ENCODE results near the gene ZNF846. TPM values are rescaled to one million over a fixed set of nuclear protein-coding genes. Genes with fewer than 3 reads are reported as not detected.
"Not testable (repeated sequence)": the region's sequence is repeated elsewhere in the genome, so short reads cannot be mapped to it uniquely, and the experiment has no call there.

Gene ZNF846
- total RNA-seq = 8.9 TPM

DNA sequence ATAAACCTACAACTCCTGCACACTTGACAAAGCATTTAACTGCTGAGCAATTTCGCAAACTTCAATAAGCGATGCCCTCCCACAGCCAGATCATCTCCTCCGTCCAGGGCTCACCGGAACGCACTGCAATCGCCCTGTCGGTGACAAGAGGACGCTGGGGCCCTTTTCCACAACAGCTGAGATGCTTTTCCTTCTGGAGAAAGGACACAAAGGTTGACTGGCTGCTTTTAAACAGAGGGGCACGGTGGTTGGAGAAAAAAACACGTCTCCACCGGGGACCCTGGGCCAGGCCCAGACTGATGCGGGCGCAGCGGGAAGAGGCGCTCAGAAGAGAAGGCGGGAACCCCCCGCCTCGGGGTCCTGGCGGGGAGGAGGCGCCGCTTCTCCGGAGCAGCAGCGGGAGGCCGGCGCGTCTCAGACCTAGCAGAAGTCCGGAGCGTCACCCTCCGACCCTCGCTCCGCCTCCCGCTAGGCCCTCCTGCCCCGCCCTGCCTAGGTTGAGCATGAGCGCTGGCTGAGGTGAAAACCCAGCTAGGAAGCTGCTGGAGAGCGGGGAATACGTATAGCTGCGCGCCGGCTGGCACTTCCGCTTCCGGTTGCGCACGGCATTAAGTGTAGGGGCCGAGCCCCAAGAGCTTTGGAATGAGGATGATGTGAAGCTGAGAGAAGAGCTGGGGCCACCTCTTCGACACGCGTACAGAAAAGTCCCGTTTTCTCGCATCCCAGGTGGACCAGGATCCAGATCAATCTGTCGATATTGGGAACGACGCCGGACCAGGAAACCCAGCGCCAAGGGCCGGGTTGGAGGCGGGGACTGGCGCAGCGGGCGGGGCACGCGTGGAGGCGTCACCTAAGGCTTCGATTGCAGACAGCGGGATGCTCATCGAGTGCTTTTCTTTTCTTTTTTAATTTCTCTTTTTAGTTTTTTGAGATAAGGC lies at the start of gene ZNF846:
Gene ZNF846 (minus strand): TSS at position 564 of the 938 bp plus-strand sequence. CDS start 3,788 bp downstream, outside the sequence.
- DNase-seq (ENCODE audit: low read depth in 2 of 3, low spot score in 2 of 3) = peak; percentile 82 to 98 (median 96)

DNA sequence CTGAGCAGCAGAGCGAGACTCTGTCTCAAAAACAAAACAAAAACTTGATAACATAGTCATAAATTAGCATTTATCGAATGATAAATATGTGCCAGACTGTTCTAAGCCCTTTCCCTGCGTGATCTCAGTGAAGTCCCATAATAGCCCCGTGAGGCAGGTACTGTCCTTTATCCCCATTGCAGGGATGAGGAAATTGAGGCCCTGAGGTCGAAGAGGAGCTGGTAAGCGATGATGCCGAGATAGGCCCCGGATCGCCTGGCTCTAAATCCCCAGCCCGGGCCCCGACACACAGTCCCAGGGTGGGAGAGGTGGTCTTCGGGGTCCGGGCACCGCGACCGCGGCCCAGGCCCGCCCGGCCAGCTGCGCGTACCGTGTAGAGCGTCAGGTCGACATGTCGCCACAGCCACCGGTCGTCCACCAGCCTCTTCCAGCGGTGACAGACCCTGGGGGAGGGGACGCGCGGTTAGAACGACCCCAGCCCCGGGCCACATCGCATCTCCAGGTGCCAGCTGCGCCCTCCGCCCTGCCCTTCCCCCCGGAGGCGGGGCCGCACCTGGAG lies 49.7 kb upstream of the ZNF846 start:
- no peak for DNase-seq (ENCODE audit: low read depth in 2 of 3, low spot score in 2 of 3)

DNA sequence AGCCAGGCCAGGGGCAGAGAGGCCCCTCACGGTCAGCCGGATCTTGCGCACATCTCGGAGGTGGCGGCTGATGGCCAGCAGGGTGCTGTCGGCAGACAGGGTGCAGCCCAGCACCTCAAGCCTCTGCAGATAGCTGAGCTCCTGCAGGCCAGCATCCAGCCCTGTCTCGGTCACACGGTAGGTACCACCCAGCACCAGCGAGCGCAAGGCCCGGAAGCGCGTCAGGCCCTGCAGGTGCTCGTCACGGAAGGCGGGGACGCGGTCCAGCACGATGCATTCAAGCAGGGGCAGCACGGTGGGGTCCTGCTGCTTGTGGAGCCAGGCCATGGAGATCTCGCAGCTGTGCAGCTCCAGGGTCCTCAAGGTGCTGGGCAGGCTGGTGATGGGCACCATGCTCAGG lies 42.6 kb upstream of the ZNF846 start:
- DNase-seq (ENCODE audit: low read depth in 2 of 3, low spot score in 2 of 3) = no peak

DNA sequence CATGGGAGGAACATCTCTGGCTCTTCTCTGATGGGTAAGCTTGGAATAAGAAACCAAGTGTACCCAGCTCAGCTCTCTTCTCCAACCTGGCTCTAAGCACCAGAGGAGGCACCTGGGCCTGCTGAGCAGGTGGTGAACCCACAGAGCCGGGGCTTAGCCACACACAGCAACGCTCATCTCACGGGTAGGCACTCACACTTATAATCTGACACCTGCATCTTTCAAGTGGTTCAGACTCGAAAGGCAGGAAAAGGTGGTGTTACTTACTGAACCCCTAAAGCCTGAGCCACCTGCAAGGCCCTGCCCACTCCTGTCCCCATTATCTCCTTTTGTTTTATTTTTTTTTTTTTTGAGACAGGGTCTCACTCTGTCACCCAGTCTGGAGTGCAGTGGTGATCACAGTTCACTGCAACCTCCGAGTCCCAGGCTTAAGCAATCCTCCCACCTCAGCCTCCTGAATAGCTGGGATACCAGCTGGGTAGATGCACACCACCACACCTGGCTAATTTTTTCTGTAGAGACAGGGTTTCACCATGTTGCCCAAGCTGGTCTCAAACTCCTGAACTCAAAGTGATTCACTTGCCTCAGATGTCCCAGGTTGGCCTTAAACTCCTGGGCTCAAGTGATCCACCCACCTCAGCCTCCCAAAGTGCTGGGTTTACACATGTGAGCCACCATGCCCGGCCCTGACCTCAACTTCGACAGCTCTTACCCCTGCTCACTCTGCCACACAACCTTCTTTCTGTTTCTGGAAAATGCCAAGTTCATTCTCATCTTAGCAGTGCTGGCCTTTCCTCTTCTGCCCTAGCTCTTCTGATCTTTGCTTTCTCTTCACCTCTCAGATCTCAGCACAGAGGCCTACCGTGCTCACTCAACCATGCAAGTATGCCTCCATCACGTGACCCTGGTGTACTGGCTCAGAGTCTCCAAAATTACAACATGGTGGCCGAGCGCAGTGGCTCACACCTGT lies 40.6 kb upstream of the ZNF846 start:
- DNase-seq (ENCODE audit: low read depth in 2 of 3, low spot score in 2 of 3) = no peak

DNA sequence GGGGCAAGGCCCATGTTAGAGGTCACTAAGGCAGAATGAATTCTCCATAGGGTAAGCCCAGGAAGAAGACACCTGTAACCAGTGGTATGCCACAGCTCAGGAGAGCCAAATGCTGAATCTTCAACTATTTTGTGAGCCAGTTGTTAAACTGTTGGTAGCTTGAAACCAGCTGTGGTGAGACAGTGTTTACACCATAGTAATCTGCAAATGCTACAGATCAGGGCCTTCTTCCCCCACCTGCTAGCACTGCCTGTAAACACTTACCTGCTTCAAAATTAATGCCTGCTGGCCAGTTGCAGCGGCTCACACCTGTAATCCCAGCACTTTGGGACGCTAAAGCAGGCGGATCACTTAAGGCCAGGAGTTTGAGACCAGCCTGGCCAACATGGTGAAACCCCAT lies 38.3 kb upstream of the ZNF846 start:
- no peak for DNase-seq (ENCODE audit: low read depth in 2 of 3, low spot score in 2 of 3)

DNA sequence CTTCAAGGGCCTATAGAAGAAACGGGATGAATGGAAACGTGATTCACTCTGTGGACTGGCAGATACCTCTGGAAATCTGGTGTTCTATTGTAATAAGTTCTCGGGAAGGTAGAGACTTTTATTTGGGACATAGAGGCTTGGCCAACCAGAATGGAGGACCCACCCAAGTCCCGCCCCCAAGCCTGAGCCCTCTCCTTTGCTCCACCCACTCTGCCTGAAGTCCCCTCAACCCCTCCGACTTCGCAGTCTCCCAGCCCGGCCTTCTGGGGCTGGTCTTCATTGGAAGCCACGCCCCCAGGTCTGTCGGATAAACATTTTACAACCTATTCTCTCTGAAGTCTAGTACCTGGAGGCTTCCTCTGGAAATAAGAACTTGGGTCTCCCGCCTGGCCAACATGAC lies 33.4 kb upstream of the ZNF846 start:
- no peak for DNase-seq (ENCODE audit: low read depth in 2 of 3, low spot score in 2 of 3)

DNA sequence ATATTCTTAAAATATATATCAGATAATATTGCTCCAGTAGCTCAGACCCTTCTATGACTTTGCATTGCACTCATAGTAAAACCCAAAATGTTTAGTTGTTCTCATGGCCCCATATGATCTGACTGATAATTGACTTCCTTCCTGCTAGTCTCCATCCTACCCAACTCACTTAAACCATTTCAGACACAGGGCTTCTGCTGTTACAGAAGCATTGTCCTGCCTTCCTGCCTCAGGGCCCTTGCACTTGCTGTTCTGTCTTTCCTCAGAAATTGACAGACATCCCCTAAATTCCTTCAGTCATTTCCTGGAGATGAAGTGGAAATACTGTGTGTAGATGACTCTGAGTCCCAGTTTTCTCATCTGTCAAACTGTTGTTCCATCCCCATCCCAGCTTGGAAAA lies 30.6 kb upstream of the ZNF846 start:
- no peak for DNase-seq (ENCODE audit: low read depth in 2 of 3, low spot score in 2 of 3)

DNA sequence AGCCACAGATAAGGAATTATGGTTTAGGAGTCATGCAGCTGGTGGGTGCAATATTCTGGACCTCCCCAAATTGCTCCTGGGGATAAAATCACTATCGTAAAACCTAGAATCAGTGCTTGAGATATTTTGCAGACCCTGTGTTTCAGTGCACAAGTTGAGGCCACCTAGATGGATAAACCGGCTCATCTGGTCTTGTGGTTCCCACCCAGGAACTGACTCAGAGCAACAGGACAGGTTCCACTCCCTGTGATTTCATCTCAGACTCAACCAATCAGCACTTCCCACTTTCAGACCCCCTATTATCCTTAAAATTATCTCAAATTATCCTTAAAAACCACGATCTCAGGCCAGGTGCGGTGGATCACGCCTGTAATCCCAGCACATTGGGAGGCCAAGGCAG lies 29.3 kb upstream of the ZNF846 start:
- no peak for DNase-seq (ENCODE audit: low read depth in 2 of 3, low spot score in 2 of 3)

DNA sequence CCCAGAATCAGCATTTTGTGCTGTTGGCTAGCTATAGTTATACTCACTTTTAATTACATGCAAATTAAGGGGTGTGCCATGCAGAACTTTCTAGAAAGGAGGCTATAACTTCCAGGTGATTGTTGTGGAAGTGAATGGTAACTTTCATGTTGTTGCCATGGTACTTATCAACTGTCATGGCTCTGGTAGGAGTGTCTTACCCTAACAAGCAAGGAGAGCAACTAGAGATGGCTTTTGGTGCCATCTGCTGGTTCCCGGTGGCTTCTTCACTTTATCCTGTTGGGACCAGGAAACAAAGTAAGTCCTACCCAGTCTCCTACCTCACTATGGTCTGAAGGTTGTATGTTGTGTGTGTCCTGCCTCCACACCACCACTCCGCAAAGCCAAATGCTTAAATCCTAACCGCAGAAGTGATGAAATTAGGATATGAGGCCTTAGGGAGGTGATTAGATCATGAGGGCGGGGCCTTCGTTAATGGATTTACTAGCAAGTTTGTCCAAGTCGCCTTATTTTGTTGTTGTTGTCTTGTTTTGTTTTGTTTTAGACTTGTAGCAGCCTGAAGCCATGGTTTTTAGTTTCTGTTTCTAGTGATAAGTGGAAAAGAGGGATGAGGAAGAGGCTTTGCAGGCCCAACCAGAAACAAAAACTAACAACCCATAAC lies 27.7 kb upstream of the ZNF846 start:
- DNase-seq (ENCODE audit: low read depth in 2 of 3, low spot score in 2 of 3) = peak; percentile 73 to 96 (median 90)

DNA sequence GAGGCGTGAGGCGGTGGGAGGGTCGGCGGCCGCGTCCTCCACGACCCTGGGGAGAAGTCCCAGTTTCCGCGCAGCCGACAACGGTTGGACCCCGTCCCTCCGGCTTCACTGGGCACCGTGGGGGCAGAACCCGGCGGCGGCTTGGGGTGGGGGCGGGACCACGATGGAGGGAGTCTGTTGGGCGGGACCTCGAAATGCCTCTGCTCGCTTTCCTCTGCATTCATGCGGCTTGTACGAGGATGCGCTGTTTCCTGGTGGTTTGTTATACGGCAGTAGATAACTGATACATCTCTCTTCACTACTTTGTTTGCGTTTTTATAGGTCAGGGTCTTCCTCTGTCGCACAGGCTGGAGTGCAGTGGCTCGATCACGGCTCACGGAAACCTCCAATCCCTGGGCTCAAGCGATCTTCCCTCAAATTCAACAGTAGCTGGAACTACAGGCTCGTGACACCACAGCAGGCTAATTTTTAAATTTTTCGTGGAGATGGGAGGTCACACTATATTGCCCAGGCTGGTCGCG lies 24.6 kb upstream of the ZNF846 start:
- no peak for DNase-seq (ENCODE audit: low read depth in 2 of 3, low spot score in 2 of 3)

DNA sequence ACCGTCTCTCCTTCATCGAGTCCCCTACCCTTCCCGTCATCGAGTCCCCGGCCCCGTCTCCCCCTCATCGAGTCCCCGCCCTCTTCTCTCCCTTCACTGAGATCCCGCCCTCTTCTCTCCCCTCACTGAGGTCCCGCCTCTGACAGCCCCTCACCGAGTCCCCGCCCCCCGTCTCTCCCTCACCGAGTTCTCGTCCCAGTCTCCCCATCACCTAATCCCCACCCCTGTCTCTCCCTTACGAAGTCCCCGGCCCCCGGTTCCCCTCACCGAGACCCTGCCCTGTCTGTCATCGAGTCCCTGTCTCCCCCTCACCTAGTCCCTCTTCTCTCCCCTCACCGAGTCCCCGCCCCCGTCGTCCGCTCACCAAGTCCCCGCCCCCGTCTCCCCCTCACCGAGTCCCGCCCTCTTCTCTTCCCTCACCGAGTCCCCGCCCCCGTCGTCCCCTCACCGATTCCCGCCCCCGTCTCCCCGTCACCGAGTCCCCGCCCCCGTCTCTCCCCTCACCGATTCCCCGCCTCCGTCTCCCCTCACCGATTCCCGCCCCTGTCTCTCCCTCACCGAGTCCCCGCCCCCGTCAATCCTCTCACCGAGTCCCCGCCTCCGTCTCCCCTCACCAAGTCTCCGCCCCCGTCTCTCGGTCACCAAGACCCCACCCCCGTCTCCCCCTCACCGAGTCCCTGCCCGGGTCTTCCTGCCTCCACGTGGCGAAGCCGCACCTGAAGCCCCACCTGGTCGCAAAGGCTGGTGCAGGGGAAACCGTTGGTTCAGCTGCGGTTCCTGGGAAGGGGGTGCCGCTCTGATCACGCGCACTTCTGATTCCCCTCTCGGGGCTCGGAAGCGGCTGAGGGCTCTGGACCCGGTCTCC lies 23.9 kb upstream of the ZNF846 start:
- peak; percentile 90 to 98 (median 97) for DNase-seq (ENCODE audit: low read depth in 2 of 3, low spot score in 2 of 3)

DNA sequence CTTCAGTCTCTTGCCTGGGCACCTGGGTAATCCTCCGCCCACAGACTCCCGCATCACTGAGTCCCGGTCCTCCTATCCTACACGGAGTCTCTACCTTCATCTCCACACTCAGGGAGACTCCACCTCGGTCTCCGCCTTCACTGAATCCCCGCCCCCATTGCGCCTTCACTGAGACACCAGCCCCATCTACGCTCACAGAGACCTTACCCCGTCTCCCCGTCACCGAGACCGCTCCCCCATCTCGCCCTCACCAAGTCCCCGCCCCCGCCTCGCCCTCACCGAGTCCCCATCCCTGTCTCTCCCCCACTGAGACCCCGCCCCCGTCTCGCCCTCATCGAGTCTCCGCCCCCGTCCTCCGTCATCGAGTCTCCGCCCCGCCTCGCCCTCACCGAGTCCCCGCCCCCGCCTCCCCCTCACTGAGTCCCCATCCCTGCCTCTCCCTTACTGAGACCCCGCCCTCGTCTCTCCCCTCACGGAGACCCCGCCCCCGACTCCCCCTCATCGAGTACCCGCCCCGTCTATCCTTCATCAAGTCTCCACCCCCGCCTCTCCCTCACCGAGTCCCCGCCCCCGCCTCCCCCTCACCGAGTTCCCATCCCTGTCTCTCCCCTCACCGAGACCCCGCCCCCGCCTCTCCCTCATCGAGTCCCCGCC lies 23.1 kb upstream of the ZNF846 start:
- peak; percentile 85 to 98 (median 98) for DNase-seq (ENCODE audit: low read depth in 2 of 3, low spot score in 2 of 3)

DNA sequence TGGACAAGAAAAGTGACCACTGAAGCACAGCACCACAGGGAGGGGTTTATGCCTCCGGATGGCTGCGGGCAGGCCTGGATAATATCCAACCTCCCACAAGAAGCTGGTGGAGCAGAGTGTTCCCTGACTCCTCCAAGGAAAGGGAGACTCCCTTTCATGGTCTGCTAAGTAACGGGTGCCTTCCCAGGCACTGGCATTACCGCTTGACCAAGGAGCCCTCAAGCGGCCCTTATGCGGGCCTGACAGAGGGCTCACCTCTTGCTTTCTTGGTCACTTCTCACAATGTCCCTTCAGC lies 22.5 kb upstream of the ZNF846 start:
- not testable (repeated sequence) for DNase-seq (ENCODE audit: low read depth in 2 of 3, low spot score in 2 of 3)

DNA sequence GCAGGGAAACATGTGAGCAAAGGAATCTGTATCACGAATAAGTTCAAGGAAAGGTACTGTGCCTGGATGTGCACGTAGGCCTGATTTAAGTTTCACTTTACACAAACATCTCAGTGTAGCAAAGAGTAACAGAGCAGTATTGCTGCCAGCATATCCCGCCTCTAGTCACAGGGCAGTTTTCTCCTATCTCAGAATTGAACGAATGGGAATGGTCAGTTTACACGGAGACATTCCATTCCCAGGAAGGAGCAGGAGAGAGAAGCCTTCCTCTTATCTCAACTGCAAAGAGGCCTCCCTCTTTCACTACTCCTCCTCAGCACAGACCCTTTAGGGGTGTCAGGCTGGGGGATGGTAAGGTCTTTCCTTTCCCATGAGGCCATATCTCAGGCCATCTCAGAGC lies 21.0 kb upstream of the ZNF846 start:
- not testable (repeated sequence) for DNase-seq (ENCODE audit: low read depth in 2 of 3, low spot score in 2 of 3)

DNA sequence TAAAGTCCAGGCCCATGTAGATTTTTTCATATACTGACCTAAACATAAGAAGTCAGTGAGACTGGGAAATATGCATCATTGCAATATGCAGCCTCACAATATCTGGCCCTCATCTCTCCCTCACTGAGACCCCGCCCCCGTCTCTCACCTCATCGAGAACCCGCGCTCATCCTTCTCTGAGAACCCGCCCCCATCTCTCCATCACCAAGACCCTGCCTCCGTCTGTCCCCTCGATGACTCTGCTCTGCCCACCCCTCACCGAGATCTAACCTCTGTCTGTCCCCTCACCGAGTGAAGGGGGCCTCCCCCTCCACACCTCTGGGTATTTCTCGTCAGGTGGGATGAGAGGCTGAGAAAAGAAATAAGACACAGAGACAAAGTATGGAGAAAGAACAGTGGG lies 20.5 kb upstream of the ZNF846 start:
- DNase-seq (ENCODE audit: low read depth in 2 of 3, low spot score in 2 of 3) = no peak

DNA sequence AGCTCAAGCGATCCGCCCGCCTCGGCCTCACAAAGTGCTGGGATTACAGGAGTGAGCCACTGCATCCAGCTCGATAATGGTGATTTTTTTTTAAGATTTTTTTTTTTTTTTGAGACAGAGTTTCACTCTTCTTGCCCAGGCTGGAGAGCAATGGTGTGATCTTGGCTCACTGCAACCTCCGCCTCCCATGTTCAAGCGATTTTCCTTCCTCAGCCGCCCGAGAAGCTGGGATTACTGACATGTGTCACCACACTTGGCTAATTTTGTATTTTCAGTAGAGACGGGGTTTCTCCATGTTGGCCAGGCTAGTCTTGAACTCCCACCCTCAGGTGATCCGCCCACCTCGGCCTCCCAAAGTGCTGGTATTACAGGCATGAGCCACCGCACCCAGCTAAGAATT lies 20.1 kb upstream of the ZNF846 start:
- not testable (repeated sequence) for DNase-seq (ENCODE audit: low read depth in 2 of 3, low spot score in 2 of 3)

DNA sequence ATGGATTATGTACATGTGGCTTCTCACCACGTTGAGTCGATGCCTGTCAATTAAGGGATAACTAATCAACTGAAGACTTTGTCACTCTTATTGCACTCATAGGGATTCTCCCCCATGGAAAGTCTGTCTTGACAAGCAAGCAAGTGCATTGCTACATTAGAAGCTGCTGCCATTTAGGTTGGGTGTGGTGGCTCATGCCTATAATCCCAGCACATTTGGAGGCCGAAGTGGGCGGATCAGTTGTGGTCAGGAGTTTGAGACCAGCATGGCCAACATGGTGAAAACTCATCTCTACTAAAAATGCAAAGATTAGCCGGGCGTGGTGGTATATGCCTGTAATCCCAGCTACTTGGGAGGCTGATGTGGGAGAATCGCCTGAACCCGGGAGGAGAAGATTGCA lies 18.3 kb upstream of the ZNF846 start:
- DNase-seq (ENCODE audit: low read depth in 2 of 3, low spot score in 2 of 3) = no peak

DNA sequence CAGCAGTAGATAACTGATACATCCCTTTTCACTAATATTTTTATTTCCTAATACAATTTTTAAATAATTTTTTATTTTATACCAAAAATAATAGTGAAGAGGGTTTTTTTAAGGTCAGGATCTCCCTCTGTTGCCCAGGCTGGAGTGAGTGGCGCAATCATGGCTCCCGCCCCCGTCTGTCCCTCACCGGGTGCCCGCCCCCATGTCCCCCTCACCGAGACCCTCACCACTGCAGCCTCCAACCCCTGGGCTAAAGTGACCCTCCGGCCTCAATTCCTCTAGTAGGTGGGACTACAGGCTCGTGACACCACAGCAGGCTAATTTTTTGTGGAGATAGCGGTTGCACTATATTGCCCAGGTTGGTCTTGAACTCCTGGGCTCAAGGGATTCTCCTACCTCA lies 17.8 kb upstream of the ZNF846 start:
- no peak for DNase-seq (ENCODE audit: low read depth in 2 of 3, low spot score in 2 of 3)

Data from hematopoietic multipotent progenitor cell (in vitro differentiated cells).